Urinary bladder (tissue), 4 donors: ENCODE data around the gene GCLC. TPM values are rescaled to one million over a fixed set of nuclear protein-coding genes. Genes with fewer than 3 reads are reported as not detected.

ENCODE experiments used
- DNase-seq: peaks from one replicate; pipeline ENCODE4 v3.0.0-alpha.2; 2015; ENCODE audit errors: extremely low spot score
- H3K27ac ChIP-seq: one replicate; pipeline ENCODE4 v1.5.1; 2013; ENCODE audit warnings: low read depth, mild to moderate bottlenecking, moderate library complexity
- H3K36me3 ChIP-seq: one replicate; pipeline ENCODE4 v1.6.1; 2013; ENCODE audit warnings: mild to moderate bottlenecking, moderate library complexity; ENCODE audit not compliant: insufficient read depth
- H3K4me1 ChIP-seq: one replicate; pipeline ENCODE4 v1.6.1; 2013; ENCODE audit warnings: mild to moderate bottlenecking, moderate library complexity; ENCODE audit not compliant: insufficient read depth
- H3K4me3 ChIP-seq: one replicate; pipeline ENCODE4 v1.5.1; 2013; ENCODE audit warnings: low read depth, low read length
- WGBS: extraction: QIAGEN DNeasy Blood & Tissue Kit; methylation state at CpG from one replicate; pipeline ENCODE4 v1.1.7; 2013; 5-methylcytosine and 5-hydroxymethylcytosine counted together
- polyA plus RNA-seq: library from polyadenylated mRNA; stranded (reverse); fragments of 200-250 nt; gene quantifications from one replicate; pipeline ENCODE4 v1.2.3, GENCODE V29; 2013
- total RNA-seq: library from RNA; depleted of rRNA; stranded (reverse); fragments of >200 nt; gene quantifications from one replicate; pipeline ENCODE4 v1.2.3, GENCODE V29; 2014
- donor health status: healthy with polysubstance abuse.
- donor health status: healthy.

The GCLC gene
- 98.8 TPM for total RNA-seq
- polyA plus RNA-seq, result 34.1 TPM

- H3K4me1 ChIP-seq, result no peaks in the 10 kb centered on the region
- peak; percentile 87 for DNase-seq
- WGBS, result under 1% methylated on average over 105 of the region's 105 CpGs
- peak within 1 kb of the TSS; percentile 94 for H3K27ac ChIP-seq
- peak within 1 kb of the TSS; percentile 75 for H3K4me3 ChIP-seq
- no peaks in the 10 kb centered on the region for H3K36me3 ChIP-seq
Measured at GRCh38 chr6:53544470-53545308, at the start of gene GCLC. TSS of gene GCLC (minus strand) at chr6:53545101. CDS start at chr6:53544645, 456 bp downstream.

- no peak for DNase-seq
- H3K27ac ChIP-seq, result no peak overlapping the region
- H3K4me3 ChIP-seq, result no peak overlapping the region
- WGBS, result 67% methylated on average over 2 of the region's 2 CpGs
- no peaks in the 10 kb centered on the region for H3K36me3 ChIP-seq
- H3K4me1 ChIP-seq, result peaks cover 2% of the 10 kb centered on the region
Measured at GRCh38 chr6:53594596-53594995, 49.7 kb upstream of the GCLC start.

GRCh38 chr6:53593001-53593488 lies 48.1 kb upstream of the GCLC start:
- 63% methylated on average over 2 of the region's 2 CpGs for WGBS
- no peak for DNase-seq
- no peaks in the 10 kb centered on the region for H3K4me1 ChIP-seq
- no peaks in the 10 kb centered on the region for H3K36me3 ChIP-seq
- no peak overlapping the region for H3K27ac ChIP-seq
- H3K4me3 ChIP-seq, result no peak overlapping the region

- H3K27ac ChIP-seq, result no peak overlapping the region
- H3K4me3 ChIP-seq, result no peak overlapping the region
- no peaks in the 10 kb centered on the region for H3K4me1 ChIP-seq
- no peaks in the 10 kb centered on the region for H3K36me3 ChIP-seq
- DNase-seq, result no peak
Measured at GRCh38 chr6:53591873-53592272, 47.0 kb upstream of the GCLC start.

DNA sequence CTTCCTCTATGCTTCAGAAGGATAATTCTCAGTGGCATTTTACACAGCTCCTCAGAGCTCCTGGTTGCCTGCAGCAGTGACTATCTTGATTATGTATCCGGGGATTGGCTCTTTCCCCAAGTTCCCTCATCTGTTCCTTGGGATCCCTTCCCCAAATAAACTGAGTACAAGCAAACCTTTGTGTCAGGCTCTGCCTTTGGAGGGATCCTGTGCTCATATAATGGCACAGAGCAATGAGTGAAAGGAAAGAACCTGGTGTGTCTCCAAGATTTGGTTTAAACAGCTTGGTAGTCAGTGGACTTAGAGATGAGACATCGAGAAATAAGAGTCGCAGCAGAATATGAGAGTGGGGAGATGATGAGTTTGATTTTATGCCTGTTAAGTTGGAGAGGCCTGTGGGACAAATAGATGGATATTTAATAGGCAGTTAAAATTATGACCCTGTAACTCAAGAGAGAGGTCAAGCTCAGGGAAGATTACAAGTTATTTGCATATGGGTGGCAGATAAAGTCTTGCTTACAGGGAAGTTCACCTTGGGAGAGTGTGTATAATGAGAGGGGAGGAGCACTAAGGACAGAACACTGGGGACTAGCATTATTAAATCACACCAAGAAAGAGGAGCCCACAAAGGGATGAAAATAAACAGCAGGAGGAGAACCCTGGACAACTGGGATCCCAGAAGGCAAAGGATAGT lies 44.1 kb upstream of the GCLC start:
- 79% methylated on average over 3 of the region's 3 CpGs for WGBS
- Histone ChIP-seq H3K27ac (no peak overlapping the region), H3K36me3 (no peaks in the 10 kb centered on the region), H3K4me3 (no peak overlapping the region), H3K4me1 (no peaks in the 10 kb centered on the region)
- no peak for DNase-seq

DNA sequence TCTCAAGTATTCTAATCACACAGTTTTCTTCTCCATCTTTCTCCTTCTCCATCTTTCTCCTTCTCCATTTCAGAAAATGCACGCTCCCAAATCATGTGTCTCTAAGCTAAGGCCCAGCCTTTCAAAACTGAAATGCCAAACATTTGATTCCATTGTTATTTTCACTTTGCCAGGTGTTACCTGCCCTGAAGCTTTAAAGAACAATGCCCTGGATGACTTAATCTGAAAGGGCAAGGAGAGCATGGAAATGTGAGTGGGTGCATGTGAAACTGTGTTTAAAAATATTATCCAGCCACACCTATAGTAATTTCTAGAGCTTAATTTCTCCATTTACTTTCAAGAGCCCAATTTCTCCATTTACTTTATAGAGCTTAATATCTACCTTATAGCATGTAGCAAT lies 42.4 kb upstream of the GCLC start:
- no peak overlapping the region for H3K4me3 ChIP-seq
- 94% methylated on average over 1 of the region's 1 CpG for WGBS
- H3K36me3 ChIP-seq, result no peaks in the 10 kb centered on the region
- no peaks in the 10 kb centered on the region for H3K4me1 ChIP-seq
- no peak for DNase-seq
- no peak overlapping the region for H3K27ac ChIP-seq

GRCh38 chr6:53585208-53585900 lies 40.5 kb upstream of the GCLC start:
- H3K4me1 ChIP-seq, result no peaks in the 10 kb centered on the region
- no peak overlapping the region for H3K27ac ChIP-seq
- H3K4me3 ChIP-seq, result no peak overlapping the region
- no peak for DNase-seq
- no peaks in the 10 kb centered on the region for H3K36me3 ChIP-seq
- WGBS, result 85% methylated on average over 7 of the region's 7 CpGs

GRCh38 chr6:53584726-53585125 lies 39.8 kb upstream of the GCLC start:
- no peak for DNase-seq
- Histone ChIP-seq H3K36me3 (no peaks in the 10 kb centered on the region), H3K4me1 (no peaks in the 10 kb centered on the region), H3K27ac (no peak overlapping the region), H3K4me3 (no peak overlapping the region)
- WGBS, result 80% methylated on average over 2 of the region's 2 CpGs

DNA sequence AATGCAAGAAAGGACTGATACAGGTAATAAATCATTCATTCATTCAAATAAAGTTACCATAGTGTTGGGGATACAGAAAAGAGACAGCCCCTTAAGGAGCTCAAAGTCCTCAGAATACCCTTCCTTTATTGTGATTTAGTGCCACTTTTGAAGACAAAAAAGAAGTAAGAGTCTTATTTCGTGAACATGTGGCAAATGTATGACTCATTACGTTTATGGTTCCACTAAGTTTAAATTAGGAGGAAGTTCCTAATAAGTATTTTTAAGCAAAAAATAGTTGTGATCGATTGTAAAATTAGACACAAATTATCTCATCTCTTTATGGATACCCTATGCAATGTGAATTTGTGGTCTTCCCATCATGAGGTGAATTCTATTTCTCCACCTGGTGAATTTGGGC lies 38.5 kb upstream of the GCLC start:
- WGBS, result 94% methylated on average over 3 of the region's 3 CpGs
- no peak for DNase-seq
- Histone ChIP-seq H3K36me3 (no peaks in the 10 kb centered on the region), H3K27ac (no peak overlapping the region), H3K4me1 (no peaks in the 10 kb centered on the region), H3K4me3 (no peak overlapping the region)

GRCh38 chr6:53582963-53583362 lies 38.1 kb upstream of the GCLC start:
- H3K36me3 ChIP-seq, result no peaks in the 10 kb centered on the region
- no peak overlapping the region for H3K27ac ChIP-seq
- H3K4me1 ChIP-seq, result no peaks in the 10 kb centered on the region
- H3K4me3 ChIP-seq, result no peak overlapping the region
- 87% methylated on average over 2 of the region's 2 CpGs for WGBS
- no peak for DNase-seq

- Histone ChIP-seq H3K4me1 (no peaks in the 10 kb centered on the region), H3K27ac (no peak overlapping the region), H3K4me3 (no peak overlapping the region), H3K36me3 (no peaks in the 10 kb centered on the region)
- no peak for DNase-seq
- WGBS, result 21% methylated on average over 2 of the region's 2 CpGs
Measured at GRCh38 chr6:53581856-53582255, 37.0 kb upstream of the GCLC start.

DNA sequence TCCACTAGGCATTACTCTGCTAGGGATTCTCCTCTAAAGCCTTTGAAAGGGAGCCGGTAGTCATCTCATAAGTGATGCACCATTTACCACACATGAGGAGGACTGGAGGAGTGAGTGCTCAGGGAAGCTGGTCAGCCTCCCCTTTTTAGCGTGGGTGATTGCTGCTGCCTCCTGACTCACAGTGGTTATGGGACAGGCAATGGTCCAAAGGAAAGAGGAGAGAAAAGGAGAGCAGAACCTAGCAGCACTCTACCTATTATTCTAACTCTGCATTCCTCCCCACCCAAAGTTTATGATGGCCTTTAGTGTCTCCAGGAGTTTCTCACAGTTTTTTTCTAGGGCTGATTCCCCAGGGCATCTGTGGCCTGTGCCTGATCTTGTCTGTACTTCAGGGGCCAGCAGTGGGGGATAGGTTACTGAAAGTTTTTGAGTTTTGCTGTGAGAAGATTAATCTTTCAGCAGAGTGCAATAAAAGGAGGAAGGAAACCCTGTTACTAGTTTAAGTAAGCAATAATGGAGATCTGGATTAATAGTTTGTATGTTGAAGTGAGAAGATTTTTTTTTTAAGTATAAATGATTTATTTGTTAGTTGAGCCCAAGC lies 36.4 kb upstream of the GCLC start:
- 66% methylated on average over 2 of the region's 2 CpGs for WGBS
- DNase-seq, result no peak
- no peak overlapping the region for H3K4me3 ChIP-seq
- no peaks in the 10 kb centered on the region for H3K4me1 ChIP-seq
- no peak overlapping the region for H3K27ac ChIP-seq
- H3K36me3 ChIP-seq, result no peaks in the 10 kb centered on the region

- Histone ChIP-seq H3K4me3 (no peak overlapping the region), H3K4me1 (no peaks in the 10 kb centered on the region), H3K27ac (no peak overlapping the region), H3K36me3 (no peaks in the 10 kb centered on the region)
- WGBS, result 84% methylated on average over 5 of the region's 5 CpGs
- DNase-seq, result no peak
Measured at GRCh38 chr6:53579338-53579737, 34.4 kb upstream of the GCLC start.
